Esophagus squamous epithelium (tissue), 4 donors: ENCODE data around the gene OR2T12.

Experiments used
- CTCF ChIP-seq, 6 experiments: fragments of 450-650 bp in 4 of 6; fragments of 200-600 bp in 2 of 6; sonication (generic) in 2 of 6; IDR thresholded peaks; one replicate each; pipeline ENCODE4 v1.5.1; 2016 to 2019; ENCODE audit warnings: antibody characterized with exemption in 6 of 6, mild to moderate bottlenecking in 4 of 6, moderate library complexity in 4 of 6
- POLR2A ChIP-seq, 4 donors: fragments of 450-650 bp; IDR thresholded peaks; one replicate each; pipeline ENCODE4 v1.6.1; 2017; ENCODE audit warnings: antibody characterized with exemption in 4 of 4, mild to moderate bottlenecking in 4 of 4, moderate library complexity in 3 of 4

DNA sequence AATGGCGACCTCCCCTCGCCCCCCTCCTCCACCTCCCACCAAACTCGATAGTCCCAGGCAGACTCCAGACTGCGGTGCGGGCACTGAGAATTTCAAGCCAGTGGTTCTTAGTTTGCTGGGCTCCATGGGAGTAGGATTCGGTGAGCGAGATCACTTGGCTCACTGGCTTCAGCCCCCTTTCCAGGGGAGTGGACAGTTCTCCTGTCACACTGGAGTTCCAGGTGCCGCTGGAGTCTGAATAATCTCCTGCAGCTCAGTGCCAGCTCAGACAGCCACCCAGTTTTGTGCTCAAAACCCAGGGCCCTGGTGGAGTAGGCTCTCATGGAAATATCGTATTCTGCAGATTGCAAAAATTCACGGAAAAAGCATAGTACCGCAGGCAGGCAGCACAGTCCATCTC, 13.6 kb upstream of the OR2T12 start:
- no peak for TF ChIP-seq CTCF (IDR thresholded peaks at IDR 0.05)
- no peak for TF ChIP-seq POLR2A (IDR thresholded peaks at IDR 0.05)
